Measurements from ENCODE around the gene MLX. TPM values are rescaled to one million over a fixed set of nuclear protein-coding genes. Genes with fewer than 3 reads are reported as not detected.

MLX gene
- total and polyA plus RNA-seq, 10 of the 15 experiments (the other 5 are each of a cell fraction or from before 2014, with no cell fraction given): 34.4 to 65.0 (median 44.4) TPM

DNA sequence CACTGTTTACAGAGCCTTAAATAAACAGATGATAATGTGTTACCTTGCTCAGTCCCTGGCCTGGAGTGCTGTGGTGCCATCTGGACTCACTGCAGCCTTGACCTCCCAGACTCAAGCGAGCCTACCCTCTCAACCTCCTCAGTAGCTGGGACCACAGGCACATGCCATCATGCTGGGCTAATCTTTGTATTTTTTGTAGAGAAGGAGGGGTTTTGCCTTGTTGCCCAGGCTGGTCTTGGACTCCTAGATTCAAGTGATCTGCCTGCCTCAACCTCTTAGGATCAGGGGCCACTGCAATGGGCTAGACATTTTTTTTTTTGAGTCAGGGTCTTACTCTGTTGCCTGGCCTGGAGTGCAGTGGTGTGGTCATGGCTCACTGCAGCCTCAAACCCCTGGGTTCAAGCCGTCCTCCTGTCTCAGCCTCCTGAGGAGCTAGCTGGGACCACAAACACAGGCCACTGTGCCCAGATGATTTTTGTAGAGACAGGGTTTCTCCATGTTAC, 35.9 kb upstream of the MLX start:
- RAD21 ChIA-PET (ENCODE audit: unreplicated experiment): interaction anchor here (0.7 to 1.9 kb wide), 7 partner anchors 23 to 128 kb away, joined by 3 to 9 read pairs (median 3); no protein-coding TSS in a partner anchor
- Histone ChIP-seq H2AFZ (ENCODE audit: control insufficient read depth, low read depth, low read length) (no peak overlapping the region), H3K4me3 (no peak overlapping the region), H3K27ac (ENCODE audit: control insufficient read depth, insufficient read depth) (no peak overlapping the region), H3K4me1 (ENCODE audit: control insufficient read depth, insufficient read depth, low read length) (peaks cover 29% of the 10 kb centered on the region), H3K36me3 (ENCODE audit: control insufficient read depth in 2 of 2, insufficient read depth in 2 of 2, low read length in 1 of 2) (no peaks in the 10 kb centered on the region), H3K27me3 (replicated peaks in 1 of 2; ENCODE audit: control insufficient read depth in 2 of 2, insufficient read depth in 2 of 2, low read length in 1 of 2) (no peaks in the 10 kb centered on the region), H4K20me1 (ENCODE audit: control insufficient read depth, insufficient read depth) (no peaks in the 10 kb centered on the region), H3K9ac (ENCODE audit: control insufficient read depth, insufficient read depth, low read length) (no peak overlapping the region), H3K9me3 (replicated peaks; ENCODE audit: control insufficient read depth, insufficient read depth, low read length) (no peaks in the 10 kb centered on the region), H3K4me2 (ENCODE audit: control insufficient read depth, insufficient read depth) (no peak overlapping the region), H3K79me2 (ENCODE audit: control insufficient read depth, insufficient read depth, low read length) (no peaks in the 10 kb centered on the region)
- POLR2A ChIA-PET: interaction anchor here (0.6 to 1.3 kb wide), 4 partner anchors 11 to 102 kb away, joined by 3 to 5 read pairs (median 4); no protein-coding TSS in a partner anchor
- CTCF ChIA-PET: interaction anchor here (0.7 to 1.9 kb wide), 15 partner anchors 10 to 209 kb away, joined by 3 to 10 read pairs (median 4); no protein-coding TSS in a partner anchor
- TF ChIP-seq NRF1 (conservative IDR thresholded peaks at IDR 0.05; ENCODE audit: low read depth, low read length): no peak
- no peak for TF ChIP-seq POLR2AphosphoS5 (IDR thresholded peaks at IDR 0.05; ENCODE audit: low read length)
- TF ChIP-seq SP1 (IDR thresholded peaks at IDR 0.05; ENCODE audit: low read depth, low read length): no peak
- no peak for TF ChIP-seq POLR2AphosphoS2 (IDR thresholded peaks at IDR 0.05; ENCODE audit: low read depth, low read length)
- no peak for TF ChIP-seq HDAC2 (IDR thresholded peaks at IDR 0.05)
- TF ChIP-seq ZNF622 (IDR thresholded peaks at IDR 0.05): no peak
- TF ChIP-seq RAD21 (IDR thresholded peaks at IDR 0.05; ENCODE audit: insufficient read depth, low read depth, low read length): no peak
- TF ChIP-seq, protein P1, sequence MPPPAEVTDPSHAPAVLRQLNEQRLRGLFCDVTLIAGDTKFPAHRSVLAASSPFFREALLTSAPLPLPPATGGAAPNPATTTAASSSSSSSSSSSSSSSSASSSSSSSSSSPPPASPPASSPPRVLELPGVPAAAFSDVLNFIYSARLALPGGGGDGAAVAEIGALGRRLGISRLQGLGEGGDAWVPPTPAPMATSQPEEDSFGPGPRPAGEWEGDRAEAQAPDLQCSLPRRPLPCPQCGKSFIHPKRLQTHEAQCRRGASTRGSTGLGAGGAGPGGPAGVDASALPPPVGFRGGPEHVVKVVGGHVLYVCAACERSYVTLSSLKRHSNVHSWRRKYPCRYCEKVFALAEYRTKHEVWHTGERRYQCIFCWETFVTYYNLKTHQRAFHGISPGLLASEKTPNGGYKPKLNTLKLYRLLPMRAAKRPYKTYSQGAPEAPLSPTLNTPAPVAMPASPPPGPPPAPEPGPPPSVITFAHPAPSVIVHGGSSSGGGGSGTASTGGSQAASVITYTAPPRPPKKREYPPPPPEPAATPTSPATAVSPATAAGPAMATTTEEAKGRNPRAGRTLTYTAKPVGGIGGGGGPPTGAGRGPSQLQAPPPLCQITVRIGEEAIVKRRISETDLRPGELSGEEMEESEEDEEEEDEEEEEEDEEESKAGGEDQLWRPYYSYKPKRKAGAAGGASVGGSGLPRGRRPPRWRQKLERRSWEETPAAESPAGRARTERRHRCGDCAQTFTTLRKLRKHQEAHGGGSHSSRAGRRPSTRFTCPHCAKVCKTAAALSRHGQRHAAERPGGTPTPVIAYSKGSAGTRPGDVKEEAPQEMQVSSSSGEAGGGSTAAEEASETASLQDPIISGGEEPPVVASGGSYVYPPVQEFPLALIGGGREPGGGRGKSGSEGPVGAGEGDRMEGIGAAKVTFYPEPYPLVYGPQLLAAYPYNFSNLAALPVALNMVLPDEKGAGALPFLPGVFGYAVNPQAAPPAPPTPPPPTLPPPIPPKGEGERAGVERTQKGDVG (CRISPR knock-in tag; IDR thresholded peaks at IDR 0.05): no peak
- no peak for TF ChIP-seq ZNF274 (IDR thresholded peaks at IDR 0.05; ENCODE audit: insufficient read depth, insufficient read length)
- no peak for TF ChIP-seq ZBED1 (IDR thresholded peaks at IDR 0.05; ENCODE audit: borderline replicate concordance)
- TF ChIP-seq, protein P2, sequence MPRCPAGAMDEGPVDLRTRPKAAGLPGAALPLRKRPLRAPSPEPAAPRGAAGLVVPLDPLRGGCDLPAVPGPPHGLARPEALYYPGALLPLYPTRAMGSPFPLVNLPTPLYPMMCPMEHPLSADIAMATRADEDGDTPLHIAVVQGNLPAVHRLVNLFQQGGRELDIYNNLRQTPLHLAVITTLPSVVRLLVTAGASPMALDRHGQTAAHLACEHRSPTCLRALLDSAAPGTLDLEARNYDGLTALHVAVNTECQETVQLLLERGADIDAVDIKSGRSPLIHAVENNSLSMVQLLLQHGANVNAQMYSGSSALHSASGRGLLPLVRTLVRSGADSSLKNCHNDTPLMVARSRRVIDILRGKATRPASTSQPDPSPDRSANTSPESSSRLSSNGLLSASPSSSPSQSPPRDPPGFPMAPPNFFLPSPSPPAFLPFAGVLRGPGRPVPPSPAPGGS (IDR thresholded peaks at IDR 0.05; ENCODE audit: borderline replicate concordance, insufficient read depth, low read depth, low read length, poor library complexity, severe bottlenecking): no peak
- in situ Hi-C loops (cut with MboI) (no loop called here), intact Hi-C loops (cut with micrococcal nuclease; ENCODE audit: unreplicated experiment) (no loop called here)
- no peak for ATAC-seq
- SMC1A ChIA-PET (ENCODE audit: uncharacterized antibody, unreplicated experiment): interaction anchor here (0.9 to 2.3 kb wide), 7 partner anchors 18 to 388 kb away, joined by 3 to 5 read pairs (median 4); partner anchors contain the start of gene PSMC3IP
- FAIRE-seq: no peak
- 47% methylated on average over 2 of the region's 2 CpGs for WGBS (ENCODE audit: insufficient coverage, insufficient replicate concordance, low lambda C conversion rate, missing lambda C conversion rate)
- no peak for DNase-seq (ENCODE audit: low read depth, low spot score)
- BruUV-seq (replicated peaks): no TSS peak
